HG03135 (cell line): ENCODE results near the gene ZNF516.

ENCODE experiments used
- ATAC-seq: cut with Tn5 transposase; IDR thresholded peaks from one replicate; pipeline ENCODE4 v1.9.1; 2021; ENCODE audit warnings: mild to moderate bottlenecking, moderate library complexity; ENCODE audit not compliant: unreplicated experiment

The ZNF516 gene

DNA sequence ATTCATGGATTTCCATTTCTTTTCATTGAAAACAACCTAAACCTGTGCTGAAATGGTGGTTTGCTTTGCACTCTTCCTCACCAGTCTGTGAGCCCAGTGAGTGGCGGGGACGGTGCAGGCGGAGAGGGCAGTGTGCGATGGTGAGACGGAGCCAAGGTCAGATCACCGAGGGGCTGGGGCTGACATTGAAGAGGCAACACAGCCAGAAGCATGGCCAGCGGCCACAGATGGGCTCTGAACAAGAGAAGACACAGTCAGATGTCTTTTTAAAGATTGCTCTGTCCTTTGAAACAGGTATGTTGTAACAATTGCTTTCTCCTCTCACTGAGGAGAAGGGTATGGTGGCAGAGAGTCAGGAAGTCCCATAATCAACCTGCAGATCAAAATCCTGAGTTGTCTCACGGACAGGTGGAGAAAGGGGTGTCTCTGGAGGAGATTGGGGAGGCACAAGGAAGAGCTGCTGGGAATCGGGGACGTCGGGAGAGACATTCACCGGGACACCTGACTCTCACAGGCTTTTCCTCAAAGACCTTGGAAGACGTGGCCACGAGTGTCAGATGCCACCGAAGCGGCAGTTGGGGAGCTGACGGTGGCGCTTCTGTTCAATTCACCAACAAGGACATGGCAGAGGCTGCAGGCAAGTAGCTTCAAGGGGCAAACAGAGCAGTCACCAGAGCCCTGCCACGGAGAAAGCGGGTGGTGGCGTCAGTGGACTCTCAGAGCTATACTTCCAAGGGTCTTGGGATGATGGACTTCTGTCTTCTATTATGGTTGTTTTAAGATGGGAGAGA is 12.1 kb upstream of the ZNF516 start:
- ATAC-seq: no peak

- ATAC-seq: no peak
Observed at GRCh38 chr18:76506395-76506794, 11.4 kb upstream of the ZNF516 start.

DNA sequence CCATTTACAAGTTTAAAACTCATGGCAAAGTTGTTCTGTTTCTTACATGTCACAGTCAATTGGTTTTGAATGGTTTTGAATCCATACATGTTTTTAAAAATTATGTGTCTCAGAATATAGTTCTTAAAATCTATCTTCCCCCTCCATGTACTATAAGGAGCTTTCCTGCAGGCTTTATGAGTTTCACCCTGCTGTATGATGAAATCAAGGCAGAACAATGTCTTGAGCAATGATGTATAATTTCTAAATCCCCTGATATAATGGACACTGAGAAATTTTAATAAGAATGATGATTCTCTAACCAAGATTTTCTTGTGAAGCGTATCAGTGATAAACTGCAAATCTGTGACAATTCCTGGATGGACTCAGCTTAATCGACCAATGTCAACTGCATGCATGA is 10.6 kb upstream of the ZNF516 start:
- ATAC-seq: no peak

DNA sequence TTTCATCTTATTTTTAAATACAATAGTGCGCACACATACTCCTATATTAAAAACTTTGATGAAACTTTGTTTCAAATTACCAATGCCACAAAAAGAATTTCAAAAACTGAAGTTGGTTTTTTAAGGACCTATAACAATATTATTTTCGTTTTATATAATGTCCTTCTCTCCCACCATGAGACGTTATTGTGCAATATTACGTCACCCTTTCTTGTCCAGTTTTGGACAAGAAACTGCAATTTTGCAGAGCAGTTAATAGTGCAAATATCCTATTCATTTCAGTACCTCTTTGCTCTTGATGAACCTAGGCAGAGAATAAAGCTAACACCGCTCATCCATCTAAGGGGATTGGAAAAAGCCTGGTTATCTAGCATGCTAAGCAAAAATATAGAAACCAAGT is 9.7 kb upstream of the ZNF516 start:
- ATAC-seq: no peak

GRCh38 chr18:76503649-76504386 is 8.8 kb upstream of the ZNF516 start:
- no peak for ATAC-seq

- ATAC-seq: no peak
Observed at GRCh38 chr18:76502551-76502950, 7.5 kb upstream of the ZNF516 start.

DNA sequence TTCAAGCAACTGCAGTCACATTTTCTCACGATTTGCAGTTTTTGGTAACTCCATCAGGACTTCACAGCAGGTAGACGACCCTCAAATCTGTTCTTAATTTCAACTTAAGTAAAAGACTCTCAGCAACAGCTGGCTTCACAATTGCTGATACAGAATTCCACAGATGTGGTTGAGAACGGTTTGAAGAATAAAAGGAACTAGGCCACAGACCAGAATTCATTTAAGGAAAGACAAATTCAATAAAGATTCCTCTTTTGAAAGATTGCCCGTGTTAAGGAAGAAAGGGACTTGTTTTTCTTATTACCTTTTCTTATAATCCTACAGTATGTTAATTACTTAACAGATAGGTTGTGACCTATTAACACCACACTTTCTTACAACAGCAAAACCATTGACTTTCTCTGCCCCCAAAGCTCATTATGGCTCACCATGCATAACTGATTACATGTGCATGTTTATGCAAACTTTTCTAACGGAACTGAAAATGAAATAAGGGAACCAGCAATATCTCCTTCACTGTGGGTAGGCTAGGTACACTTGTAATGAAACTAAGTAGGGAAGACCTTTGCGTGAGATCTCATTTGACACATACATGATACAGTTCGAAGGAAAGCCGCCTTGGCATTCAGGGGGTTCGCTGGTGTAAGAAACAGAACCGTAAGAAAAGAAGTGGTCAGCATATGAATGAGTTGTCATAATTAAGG is 4.7 kb upstream of the ZNF516 start:
- ATAC-seq: peak; percentile 90

- ATAC-seq: no peak
Observed at GRCh38 chr18:76499021-76499420, 4.0 kb upstream of the ZNF516 start.

DNA sequence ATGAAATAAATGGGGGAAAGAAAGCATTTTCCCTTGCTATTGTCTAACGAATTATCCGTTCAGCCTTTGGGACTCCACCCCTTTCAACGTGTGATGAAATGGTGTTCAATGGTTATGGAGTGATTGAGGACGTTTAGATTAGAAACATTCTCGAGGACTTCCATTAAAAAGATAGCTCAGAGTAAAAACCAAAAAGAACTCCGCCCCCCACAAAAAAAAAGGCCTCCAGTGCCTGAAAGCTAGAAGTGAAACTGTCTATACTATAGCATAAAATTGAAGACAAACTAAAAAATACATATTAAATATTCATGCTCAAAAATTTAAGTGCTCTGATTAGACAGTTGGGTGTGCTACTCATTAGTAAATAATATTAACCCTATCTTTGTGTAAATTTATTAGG is 3.0 kb upstream of the ZNF516 start:
- no peak for ATAC-seq

GRCh38 chr18:76497021-76497420 is 2.0 kb upstream of the ZNF516 start:
- no peak for ATAC-seq

DNA sequence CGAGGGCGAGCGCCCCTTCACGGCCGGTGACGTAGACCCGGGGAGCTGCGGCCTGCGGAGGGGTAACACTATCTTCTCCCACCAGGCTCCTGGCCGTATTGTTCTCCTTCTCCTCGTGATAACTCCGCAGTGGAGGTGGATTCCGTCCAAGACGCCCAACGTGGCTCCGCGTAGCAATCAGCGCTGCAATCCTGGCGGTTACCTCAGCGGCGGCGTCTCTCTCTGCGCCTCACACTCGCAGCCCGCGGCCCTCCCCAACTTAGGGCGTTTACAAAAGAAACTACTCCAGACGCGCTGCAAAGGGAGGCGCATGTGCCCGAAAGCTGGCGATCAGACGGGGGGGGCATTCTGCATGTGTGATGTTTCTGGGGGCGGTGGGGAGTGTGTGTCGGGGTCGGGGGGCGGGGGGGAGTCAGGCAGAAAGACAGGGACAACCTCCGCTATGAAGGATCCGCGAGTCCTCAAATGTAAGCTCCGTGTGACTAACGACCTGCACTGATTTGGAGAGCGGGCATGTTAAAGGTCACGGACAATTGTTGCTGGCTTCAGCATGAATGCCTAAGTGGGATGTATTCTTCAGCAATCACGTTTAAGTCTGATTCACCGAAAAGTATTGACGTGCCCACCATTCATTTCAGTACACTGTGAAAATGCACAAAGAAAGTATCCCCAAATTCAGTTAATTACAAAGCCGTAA is 1.3 kb upstream of the ZNF516 start:
- no peak for ATAC-seq

DNA sequence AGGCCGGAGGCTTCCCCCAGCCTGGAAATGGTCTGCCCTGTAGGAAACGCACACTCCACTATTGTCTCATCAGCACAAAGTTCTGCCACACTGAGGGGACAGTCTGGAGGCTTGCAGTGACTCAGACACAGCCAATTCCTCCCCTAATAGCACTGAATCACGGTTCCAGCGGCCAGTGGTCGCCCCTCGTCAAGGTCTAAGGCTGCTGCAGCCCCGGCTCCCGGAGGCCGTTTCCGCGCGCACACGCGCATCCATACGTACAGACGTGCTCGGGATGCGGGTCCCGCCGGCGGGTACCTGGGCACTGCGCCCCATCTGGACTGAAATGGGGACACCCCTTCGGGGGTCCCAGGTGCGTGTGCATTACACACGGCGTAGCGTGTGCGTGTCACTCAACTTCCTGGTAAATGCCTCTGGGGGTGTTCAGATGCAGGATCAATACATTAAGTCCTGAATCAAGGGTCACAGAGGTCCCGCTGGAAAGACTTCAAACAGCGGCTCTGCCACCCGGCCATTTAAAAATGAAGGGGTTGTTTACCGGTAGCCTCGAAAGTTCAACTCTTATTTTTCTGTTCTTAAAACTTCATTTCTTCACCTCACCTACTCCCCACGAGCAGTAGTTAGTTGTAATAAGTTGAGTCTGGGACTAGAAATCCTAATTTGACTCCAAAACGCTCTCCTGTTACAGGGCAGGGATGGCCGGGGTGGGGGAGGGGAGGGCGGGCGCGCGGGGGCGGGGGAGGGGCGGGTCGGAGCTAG is 572 bp upstream of the ZNF516 start:
- ATAC-seq: no peak

GRCh38 chr18:76494231-76495005 is 624 bp downstream of the ZNF516 start:
- no peak for ATAC-seq

DNA sequence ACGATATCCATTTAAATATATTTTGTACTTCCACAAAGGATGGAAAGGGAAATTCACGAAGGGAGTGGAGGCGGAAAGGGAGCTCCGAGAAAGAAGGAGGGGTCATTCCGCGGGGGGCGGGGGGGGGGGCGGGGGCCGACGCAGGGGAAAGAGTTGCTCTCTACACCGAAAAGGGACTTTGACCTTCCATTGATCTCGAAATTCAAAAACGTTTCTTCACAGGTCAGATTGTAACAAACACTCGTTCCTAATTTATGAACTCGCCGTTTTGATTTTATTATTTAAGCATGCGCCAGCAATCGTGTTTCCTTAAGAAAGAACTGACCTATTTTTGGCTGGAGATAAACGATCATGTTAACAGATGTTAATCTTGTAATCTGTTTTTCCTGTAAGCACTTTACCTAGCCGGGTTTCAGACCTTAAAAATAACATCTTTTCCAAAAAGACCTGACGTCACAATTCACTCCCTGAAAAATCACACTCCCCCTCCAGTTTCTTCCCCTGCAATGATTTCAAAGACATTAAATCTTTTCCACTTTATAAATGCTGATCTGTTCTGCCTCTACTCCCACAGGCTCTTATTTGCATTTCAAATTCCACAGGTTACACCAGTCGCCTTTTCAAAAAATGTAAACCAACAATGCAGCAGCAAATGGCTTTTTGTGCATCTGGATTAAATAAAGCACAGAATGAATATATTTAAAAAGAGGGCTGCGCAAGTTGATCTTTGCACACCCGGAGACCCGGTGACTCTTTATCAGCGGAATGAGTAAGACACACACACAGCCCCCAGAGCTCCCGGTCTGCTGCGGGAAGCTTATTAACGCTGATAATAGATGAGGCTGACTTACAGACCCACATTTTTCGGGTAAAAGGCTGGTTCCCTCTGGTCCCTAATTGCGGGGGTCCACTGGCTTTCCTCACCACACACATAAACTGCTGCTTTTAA is 1.6 kb downstream of the ZNF516 start:
- ATAC-seq: peak; percentile 9

- ATAC-seq: peak; percentile 68
Observed at GRCh38 chr18:76492669-76493212, 2.3 kb downstream of the ZNF516 start.

DNA sequence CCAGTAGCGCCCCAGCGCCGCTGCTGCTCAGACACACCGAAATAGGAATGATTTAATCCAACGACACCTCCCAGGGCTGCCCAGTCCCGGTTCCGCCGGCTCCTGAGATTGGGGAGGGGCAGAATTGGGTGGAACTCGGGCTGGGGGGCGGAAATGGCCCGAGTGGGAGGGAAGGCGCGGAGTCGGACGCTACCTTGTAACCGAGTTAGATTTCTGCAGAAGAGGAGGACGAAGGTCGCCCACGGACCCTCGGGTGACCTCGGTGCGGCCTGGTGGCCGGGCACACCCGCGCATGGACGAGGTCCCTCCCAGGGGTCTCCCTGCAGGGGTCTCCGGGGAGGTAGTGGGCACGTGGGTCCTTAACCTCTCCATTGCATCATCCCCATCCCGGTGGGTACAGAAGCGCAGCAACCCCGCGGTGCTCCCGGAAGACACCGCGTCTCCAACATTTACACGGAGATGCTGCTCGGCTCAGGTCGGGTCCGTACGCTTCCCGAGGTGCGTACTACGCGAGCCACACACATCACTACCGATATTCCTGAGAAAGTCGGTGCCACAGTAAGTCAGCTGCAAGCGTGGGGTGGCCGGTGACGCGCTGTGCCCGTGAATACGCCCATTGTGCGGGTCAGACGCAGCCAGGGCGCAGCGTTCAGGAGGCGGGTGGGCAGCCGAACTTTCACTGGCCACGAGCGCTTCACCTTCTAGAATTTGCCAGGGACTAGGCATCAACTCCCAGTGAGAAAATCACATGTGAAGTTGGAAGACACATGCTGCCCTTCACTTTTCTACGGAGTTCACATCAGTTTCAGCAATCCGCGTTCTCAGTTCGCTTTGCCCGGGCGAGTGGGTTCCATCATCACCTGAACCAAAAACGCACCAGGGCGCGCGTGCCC is 3.0 kb downstream of the ZNF516 start:
- ATAC-seq: no peak

DNA sequence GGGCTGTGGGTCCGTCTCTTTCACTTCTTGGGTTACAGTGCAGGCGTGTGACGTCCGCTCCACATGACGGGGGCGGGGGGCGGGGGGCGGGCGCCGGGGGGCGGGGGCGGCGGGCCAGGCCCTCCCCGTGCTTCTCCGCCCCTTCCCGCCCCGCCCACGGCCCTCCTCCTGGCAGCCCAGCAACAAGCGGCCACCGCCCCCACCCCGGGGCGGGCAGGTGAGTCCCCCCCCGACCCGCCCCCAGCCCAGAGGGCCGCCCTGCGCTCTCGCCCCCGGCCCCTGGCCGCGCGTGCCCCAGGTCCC is 3.6 kb downstream of the ZNF516 start:
- no peak for ATAC-seq
